Breast epithelium (tissue), 4 donors: ENCODE data around the gene KIN. TPM values are rescaled to one million over a fixed set of nuclear protein-coding genes. Genes with fewer than 3 reads are reported as not detected.
"Not testable (repeated sequence)": the region's sequence is repeated elsewhere in the genome, so short reads cannot be mapped to it uniquely, and the experiment has no call there.

Experiments used
- DNase-seq, 2 donors: peaks; one replicate each; pipeline ENCODE4 v3.0.0-alpha.2; 2019; ENCODE audit warnings: low spot score in 2 of 2
- H3K27ac ChIP-seq, 2 donors: fragments of 200-600 bp; sonication (generic) in 1 of 2; one replicate each; pipeline ENCODE4 v1.5.1; 2016 to 2019; ENCODE audit warnings: mild to moderate bottlenecking in 1 of 2
- H3K27me3 ChIP-seq, 2 donors: fragments of 200-600 bp; sonication (generic) in 1 of 2; one replicate each; pipeline versions ENCODE4 v1.5.1 to v1.6.0; 2017 to 2019; ENCODE audit warnings: control low read depth in 1 of 2, mild to moderate bottlenecking in 1 of 2
- H3K36me3 ChIP-seq: fragments of 200-600 bp; one replicate; pipeline ENCODE4 v1.5.1; 2019
- H3K4me1 ChIP-seq, 2 donors: fragments of 200-600 bp; sonication (generic); one replicate each; pipeline ENCODE4 v1.5.1; 2016 to 2019; ENCODE audit warnings: control low read depth in 1 of 2
- H3K4me3 ChIP-seq, 3 donors: fragments of 200-600 bp; sonication (generic); 1 replicate in 2 of 3; 2 replicates in 1 of 3; pipeline ENCODE4 v1.5.1; 2016 to 2019; ENCODE audit warnings: mild to moderate bottlenecking in 3 of 3, moderate library complexity in 2 of 3
- H3K9me3 ChIP-seq, 2 donors: fragments of 200-600 bp; sonication (generic) in 1 of 2; one replicate each; pipeline ENCODE4 v1.5.1; 2016 to 2019; ENCODE audit warnings: control low read depth in 1 of 2
- POLR2A ChIP-seq: fragments of 450-650 bp; IDR thresholded peaks from one replicate; pipeline ENCODE4 v1.6.1; 2016; ENCODE audit warnings: antibody characterized with exemption, mild to moderate bottlenecking, moderate library complexity
- POLR2AphosphoS5 ChIP-seq, 3 donors: sonication (generic); formaldehyde crosslinking; IDR thresholded peaks; one replicate each; pipeline ENCODE4 v1.6.1; 2017; ENCODE audit warnings: antibody characterized with exemption in 3 of 3
- intact Hi-C: fragments of 100-400 bp; cut with DNase I; formaldehyde crosslinking; loops from one replicate; pipeline ENCODE4 v1.15.1; 2023; ENCODE audit warnings: low total_unique reads
- total RNA-seq, 3 donors: library from RNA; depleted of rRNA; stranded (reverse); fragments of >200 nt; gene quantifications; one replicate each; pipeline ENCODE4 v1.1.0, GENCODE V29; 2016
- TF ChIP-seq, protein P1 (sequence below), 3 donors: fragments of 450-650 bp; IDR thresholded peaks; one replicate each; pipeline ENCODE4 v1.5.1; 2016 to 2017; ENCODE audit warnings: antibody characterized with exemption in 3 of 3, mild to moderate bottlenecking in 3 of 3, moderate library complexity in 3 of 3

Gene KIN
- total RNA-seq, 3 donors from 2014 or later, result 5.9 to 13.3 (median 9.5) TPM

DNA sequence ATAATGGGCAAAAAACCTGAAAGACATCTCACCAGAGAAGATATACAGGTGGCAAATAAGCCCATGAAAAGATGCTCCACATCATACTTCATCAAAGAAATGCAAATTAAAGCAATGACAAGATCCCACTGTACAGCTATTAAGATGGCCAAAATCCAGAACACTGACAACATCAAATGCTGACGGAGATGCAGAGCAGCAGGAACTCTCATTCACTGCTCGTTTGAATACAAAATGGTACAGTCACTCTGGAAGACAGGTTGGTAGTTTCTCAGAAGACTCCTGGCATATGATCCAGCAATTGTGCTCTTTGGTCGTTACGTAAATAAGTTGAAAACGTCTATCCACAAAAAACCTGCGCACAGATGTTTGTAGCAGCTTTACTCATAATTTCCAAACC is 35.5 kb downstream of the KIN start:
- no peaks in the 10 kb centered on the region for H3K27me3 ChIP-seq
- no peak for DNase-seq
- H3K4me3 ChIP-seq, result no peak overlapping the region
- H3K27ac ChIP-seq, result no peak overlapping the region
- H3K9me3 ChIP-seq, result no peaks in the 10 kb centered on the region
- intact Hi-C loops, result no loop called here
- no peaks in the 10 kb centered on the region for H3K36me3 ChIP-seq
- H3K4me1 ChIP-seq, result no peaks in the 10 kb centered on the region
- no peak for TF ChIP-seq POLR2A
- no peak for TF ChIP-seq POLR2AphosphoS5 (IDR thresholded peaks at IDR 0.05)
- TF ChIP-seq, protein P1, sequence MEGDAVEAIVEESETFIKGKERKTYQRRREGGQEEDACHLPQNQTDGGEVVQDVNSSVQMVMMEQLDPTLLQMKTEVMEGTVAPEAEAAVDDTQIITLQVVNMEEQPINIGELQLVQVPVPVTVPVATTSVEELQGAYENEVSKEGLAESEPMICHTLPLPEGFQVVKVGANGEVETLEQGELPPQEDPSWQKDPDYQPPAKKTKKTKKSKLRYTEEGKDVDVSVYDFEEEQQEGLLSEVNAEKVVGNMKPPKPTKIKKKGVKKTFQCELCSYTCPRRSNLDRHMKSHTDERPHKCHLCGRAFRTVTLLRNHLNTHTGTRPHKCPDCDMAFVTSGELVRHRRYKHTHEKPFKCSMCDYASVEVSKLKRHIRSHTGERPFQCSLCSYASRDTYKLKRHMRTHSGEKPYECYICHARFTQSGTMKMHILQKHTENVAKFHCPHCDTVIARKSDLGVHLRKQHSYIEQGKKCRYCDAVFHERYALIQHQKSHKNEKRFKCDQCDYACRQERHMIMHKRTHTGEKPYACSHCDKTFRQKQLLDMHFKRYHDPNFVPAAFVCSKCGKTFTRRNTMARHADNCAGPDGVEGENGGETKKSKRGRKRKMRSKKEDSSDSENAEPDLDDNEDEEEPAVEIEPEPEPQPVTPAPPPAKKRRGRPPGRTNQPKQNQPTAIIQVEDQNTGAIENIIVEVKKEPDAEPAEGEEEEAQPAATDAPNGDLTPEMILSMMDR (IDR thresholded peaks at IDR 0.05), result no peak

DNA sequence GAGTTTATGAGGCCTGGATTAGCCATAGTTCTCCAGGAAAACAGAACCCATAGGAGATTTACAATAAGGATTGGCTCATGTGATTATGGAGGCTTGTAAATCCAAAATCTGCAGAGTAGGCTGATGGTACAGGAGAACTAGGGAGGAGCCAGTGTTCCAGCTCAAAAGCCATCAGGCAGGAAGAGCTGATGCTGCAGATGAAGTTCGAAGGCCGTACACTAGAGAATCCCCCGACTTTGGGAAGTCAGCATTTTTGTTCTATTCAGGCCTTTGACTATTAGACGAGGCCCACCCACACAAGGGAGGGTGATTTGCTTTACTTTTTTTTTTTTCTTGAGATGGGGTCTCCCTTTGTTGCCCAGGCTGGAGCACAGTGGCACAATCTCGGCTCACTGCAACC is 37.6 kb downstream of the KIN start:
- DNase-seq, result no peak
- Histone ChIP-seq H3K36me3 (no peaks in the 10 kb centered on the region), H3K27me3 (no peaks in the 10 kb centered on the region), H3K4me1 (no peaks in the 10 kb centered on the region), H3K9me3 (no peaks in the 10 kb centered on the region), H3K27ac (no peak overlapping the region), H3K4me3 (no peak overlapping the region)
- intact Hi-C loops, result no loop called here
- TF ChIP-seq, protein P1 (IDR thresholded peaks at IDR 0.05), result no peak
- no peak for TF ChIP-seq POLR2A
- no peak for TF ChIP-seq POLR2AphosphoS5 (IDR thresholded peaks at IDR 0.05)

DNA sequence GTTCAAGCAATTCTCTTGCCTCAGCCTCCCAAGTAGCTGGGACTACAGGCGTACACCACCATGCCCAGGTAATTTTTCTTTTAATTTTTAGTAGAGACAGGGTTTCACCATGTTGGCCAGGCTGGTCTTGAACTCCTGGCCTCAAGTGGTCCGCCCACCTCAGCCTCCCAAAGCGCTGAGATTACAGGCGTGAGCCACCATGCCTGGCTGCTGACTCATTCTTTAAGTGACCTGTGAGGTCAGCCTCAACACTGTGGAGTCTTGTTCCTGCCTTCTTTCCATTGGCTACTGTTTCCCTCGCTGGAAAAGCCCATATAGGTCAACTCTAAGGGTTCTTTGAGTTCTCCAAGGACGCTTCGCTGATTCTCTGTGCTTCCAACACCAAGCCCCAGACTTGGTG is 39.2 kb downstream of the KIN start:
- DNase-seq, H3K4me1 ChIP-seq, H3K9me3 ChIP-seq, intact Hi-C loops, H3K4me3 ChIP-seq, H3K27ac ChIP-seq, H3K27me3 ChIP-seq, H3K36me3 ChIP-seq: not testable (repeated sequence)

DNA sequence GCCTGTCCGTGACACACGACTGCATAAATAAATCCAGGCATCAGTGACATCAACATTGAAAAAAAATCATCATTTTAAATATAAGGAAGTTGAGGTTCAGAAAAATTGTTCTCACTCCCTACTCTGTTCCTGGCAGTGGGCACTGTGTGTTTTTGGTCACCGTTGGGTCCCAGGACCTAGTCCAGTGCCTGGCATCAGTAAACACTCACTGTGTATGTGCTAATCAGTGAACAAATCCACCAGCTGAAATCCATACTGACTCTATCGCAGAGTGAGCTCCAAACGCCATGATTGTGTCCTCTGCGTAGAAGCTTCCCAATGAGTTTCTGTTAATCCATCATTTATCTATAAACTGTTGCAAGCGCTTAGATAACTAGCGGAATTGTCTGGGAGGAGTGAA is 43.5 kb downstream of the KIN start:
- TF ChIP-seq POLR2AphosphoS5 (IDR thresholded peaks at IDR 0.05) (no peak), POLR2A (no peak)
- TF ChIP-seq, protein P1 (IDR thresholded peaks at IDR 0.05), result no peak
- no peak for DNase-seq
- H3K27ac ChIP-seq, result no peak overlapping the region
- H3K9me3 ChIP-seq, result no peaks in the 10 kb centered on the region
- intact Hi-C loops, result no loop called here
- H3K36me3 ChIP-seq, result no peaks in the 10 kb centered on the region
- H3K4me3 ChIP-seq, result no peak overlapping the region
- no peaks in the 10 kb centered on the region for H3K27me3 ChIP-seq
- no peaks in the 10 kb centered on the region for H3K4me1 ChIP-seq

DNA sequence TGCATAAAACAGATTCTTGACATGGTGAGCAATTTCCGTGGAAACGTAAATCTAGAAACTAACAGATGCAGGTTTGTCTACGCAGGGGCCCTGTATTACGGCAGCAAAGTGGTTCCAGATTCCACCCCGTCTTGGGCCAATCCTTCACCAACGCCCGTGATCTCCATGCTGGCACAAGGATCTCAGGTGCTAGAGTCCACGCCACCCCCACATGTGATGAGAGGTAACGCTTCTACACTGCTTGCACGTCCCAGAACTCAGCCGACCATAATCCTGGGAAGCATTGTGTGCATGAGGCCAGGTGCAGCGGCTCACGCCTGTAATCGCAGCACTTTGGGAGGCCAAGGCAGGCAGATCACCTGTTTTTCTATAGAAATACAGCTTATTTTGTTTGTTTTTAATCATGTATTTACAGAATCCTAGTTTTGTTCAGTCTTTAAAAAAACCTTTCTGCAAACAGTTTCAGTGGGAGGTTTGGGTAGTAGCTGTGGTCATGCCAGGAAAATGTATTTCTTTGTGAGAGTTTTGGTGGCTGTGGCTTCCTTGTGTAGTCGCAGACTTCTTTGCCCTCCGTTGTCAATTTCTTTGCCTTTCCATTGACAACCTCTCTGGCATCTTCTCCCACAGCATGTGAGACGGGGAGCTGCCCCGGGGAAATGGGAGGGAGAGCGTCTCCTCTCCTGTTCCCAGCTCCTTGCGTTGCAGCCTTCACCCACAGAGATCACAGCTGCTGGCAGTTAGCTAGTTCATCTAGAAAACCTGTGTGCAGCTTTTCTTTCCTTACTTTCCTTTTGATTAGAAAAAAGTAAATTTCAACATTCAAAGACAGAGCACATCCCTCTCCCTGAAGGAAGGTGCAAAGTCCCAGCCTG is 49.0 kb downstream of the KIN start:
- no peaks in the 10 kb centered on the region for H3K4me1 ChIP-seq
- TF ChIP-seq, protein P1 (IDR thresholded peaks at IDR 0.05), result no peak
- TF ChIP-seq POLR2A, result no peak
- no peak for TF ChIP-seq POLR2AphosphoS5 (IDR thresholded peaks at IDR 0.05)
- intact Hi-C loops, result no loop called here

More for the DNA sequence above, 49.0 kb downstream of the KIN start:
- DNase-seq, result no peak
- H3K27ac ChIP-seq, result no peak overlapping the region
- H3K27me3 ChIP-seq, result no peaks in the 10 kb centered on the region
- H3K9me3 ChIP-seq, result no peaks in the 10 kb centered on the region
- no peak overlapping the region for H3K4me3 ChIP-seq
- H3K36me3 ChIP-seq, result no peaks in the 10 kb centered on the region
